Endothelial cell of umbilical vein (primary cell): ENCODE measurements around the gene ZNF319. TPM values are rescaled to one million over a fixed set of nuclear protein-coding genes. Genes with fewer than 3 reads are reported as not detected.

Source experiments
- BruUV-seq: library from RNA; stranded (reverse); fragments of 400-500 nt; replicated peaks from 2 replicates; lab custom pipeline; 2021; lab: Mats Ljungman, UMichigan
- CTCF ChIA-PET: fragments of 300-600, 350-600 bp; sonication (Branson Sonifier 250); formaldehyde crosslinking; loops from one replicate; lab custom pipeline; 2021; ENCODE audit warnings: antibody characterized with exemption, inconsistent platforms; lab: Charles Lee
- POLR2A ChIA-PET: fragments of 300-600, 350-600 bp; sonication (Branson Sonifier 250); formaldehyde crosslinking; loops from one replicate; lab custom pipeline; 2021; ENCODE audit warnings: antibody characterized with exemption, inconsistent platforms; lab: Charles Lee
- DNase-seq: peaks from one replicate; pipeline ENCODE4 v3.0.0-alpha.2; 2011; ENCODE audit warnings: low read depth, low spot score
- FAIRE-seq: peaks from 2 replicates; lab custom pipeline; 2011; peaks lifted over from hg19 to GRCh38; lab: Jason Lieb, UNC
- H2AFZ ChIP-seq: 2 replicates; pipeline ENCODE4 v1.6.0; 2012; ENCODE audit warnings: low read depth, low read length, control low read depth, inconsistent platforms
- H3K27ac ChIP-seq: 2 replicates; pipeline ENCODE4 v1.5.1; 2011; ENCODE audit warnings: low read depth, mild to moderate bottlenecking, control low read depth, low read length, moderate library complexity; ENCODE audit not compliant: insufficient read depth
- H3K27me3 ChIP-seq, 2 experiments: 2 replicates each; pipeline versions ENCODE4 v1.6.0 to v1.6.1; 2011; ENCODE audit warnings: low read length in 2 of 2, mixed read lengths in 1 of 2; ENCODE audit not compliant: control insufficient read depth in 2 of 2, insufficient read depth in 2 of 2
- H3K36me3 ChIP-seq, 2 experiments: 2 replicates in 1 of 2; 3 replicates in 1 of 2; pipeline ENCODE4 v1.5.1; 2011; ENCODE audit warnings: low read length in 2 of 2, mild to moderate bottlenecking in 1 of 2, moderate library complexity in 1 of 2; ENCODE audit not compliant: control insufficient read depth in 2 of 2, insufficient read depth in 2 of 2; ENCODE audit errors: extremely low read depth in 1 of 2
- H3K4me1 ChIP-seq: 3 replicates; pipeline ENCODE4 v1.5.1; 2011; ENCODE audit warnings: mild to moderate bottlenecking, low read length; ENCODE audit not compliant: control insufficient read depth, insufficient read depth; ENCODE audit errors: extremely low read depth
- H3K4me2 ChIP-seq: 2 replicates; pipeline ENCODE4 v1.6.1; 2011; ENCODE audit warnings: low read length, control low read depth, mixed read lengths; ENCODE audit not compliant: insufficient read depth
- H3K4me3 ChIP-seq, 3 experiments: fragments of 200-600 bp in 1 of 3; sonication (generic), shearing (Covaris generic) in 1 of 3; replicated peaks in 1 of 3; 2 replicates each; pipeline ENCODE4 v1.5.1; 2011 to 2016; ENCODE audit warnings: control low read depth in 3 of 3, low read length in 3 of 3, mild to moderate bottlenecking in 2 of 3, inconsistent platforms in 1 of 3, low read depth in 1 of 3, moderate library complexity in 1 of 3; ENCODE audit not compliant: insufficient read depth in 1 of 3
- H3K79me2 ChIP-seq: 2 replicates; pipeline ENCODE4 v1.6.0; 2012; ENCODE audit warnings: low read length, inconsistent platforms; ENCODE audit not compliant: control insufficient read depth, insufficient read depth
- H3K9ac ChIP-seq: replicated peaks from 2 replicates; pipeline ENCODE3; 2011; ENCODE audit warnings: low read length, control low read depth; ENCODE audit not compliant: insufficient read depth; ENCODE audit errors: extremely low read depth
- H3K9me1 ChIP-seq: replicated peaks from 3 replicates; pipeline ENCODE4 v1.6.0; 2011; ENCODE audit warnings: mild to moderate bottlenecking, low read length; ENCODE audit not compliant: control insufficient read depth, insufficient read depth; ENCODE audit errors: extremely low read depth
- H3K9me3 ChIP-seq: replicated peaks from 2 replicates; pipeline ENCODE4 v1.5.1; 2012; ENCODE audit warnings: low read length, inconsistent platforms; ENCODE audit not compliant: control insufficient read depth, insufficient read depth
- H4K20me1 ChIP-seq: replicated peaks from 2 replicates; pipeline ENCODE3; 2011; ENCODE audit warnings: mild to moderate bottlenecking, low read length; ENCODE audit not compliant: control insufficient read depth, insufficient read depth; ENCODE audit errors: extremely low read depth
- CTCF ChIP-seq, 2 donors: IDR thresholded peaks; 1 replicate in 1 of 2; 2 replicates in 1 of 2; pipeline ENCODE4 v1.5.1; 2011; ENCODE audit warnings: low read length in 2 of 2, mild to moderate bottlenecking in 2 of 2, moderate library complexity in 2 of 2, control low read depth in 1 of 2, inconsistent platforms in 1 of 2, low read depth in 1 of 2; ENCODE audit not compliant: insufficient read depth in 1 of 2; ENCODE audit errors: extremely low read depth in 1 of 2
- EZH2 ChIP-seq: IDR thresholded peaks from 2 replicates; pipeline ENCODE4 v1.6.1; 2012; ENCODE audit warnings: borderline replicate concordance, low read depth, mild to moderate bottlenecking, moderate library complexity, low read length, inconsistent platforms; ENCODE audit not compliant: severe bottlenecking
- FOS ChIP-seq: IDR thresholded peaks from 2 replicates; pipeline ENCODE4 v1.6.1; 2011; ENCODE audit warnings: mild to moderate bottlenecking, low read length, moderate library complexity, borderline replicate concordance; ENCODE audit not compliant: insufficient read depth
- GATA2 ChIP-seq: IDR thresholded peaks from 2 replicates; pipeline ENCODE4 v1.7.0; 2011; ENCODE audit warnings: low read depth, mild to moderate bottlenecking, moderate library complexity, mixed read lengths, low read length; ENCODE audit not compliant: insufficient read length, insufficient read depth
- JUN ChIP-seq: IDR thresholded peaks from 2 replicates; pipeline ENCODE4 v1.6.1; 2011; ENCODE audit warnings: borderline replicate concordance, low read depth; ENCODE audit not compliant: insufficient read length, insufficient read depth
- MYC ChIP-seq: IDR thresholded peaks from one replicate; pipeline ENCODE4 v1.6.1; 2011; ENCODE audit warnings: mild to moderate bottlenecking, low read depth, low read length
- POLR2A ChIP-seq: IDR thresholded peaks from 2 replicates; pipeline ENCODE4 v1.6.1; 2012; ENCODE audit warnings: low read depth, mild to moderate bottlenecking, control low read depth, low read length
- POLR2AphosphoS5 ChIP-seq: IDR thresholded peaks from 2 replicates; pipeline ENCODE4 v1.6.1; 2012; ENCODE audit warnings: low read depth, mild to moderate bottlenecking, control low read depth, low read length, moderate library complexity; ENCODE audit not compliant: insufficient read depth
- dilution Hi-C: fragments of 300-500 bp; cut with MboI; formaldehyde crosslinking; loops from one replicate; pipeline ENCODE4 v1.15.0; 2019; ENCODE audit warnings: low sequenced_read_pairs; ENCODE audit not compliant: extremely low pct_ligation_motif_present
- intact Hi-C: fragments of 100-400 bp; cut with micrococcal nuclease; formaldehyde crosslinking; loops from one replicate; pipeline ENCODE4 v1.10.0; 2022
- polyA plus RNA-seq, 4 experiments: library from polyadenylated mRNA; depleted of rRNA in 3 of 4; stranded (reverse) in 3 of 4; unstranded in 1 of 4; fragments of >200 nt; gene quantifications; 2 replicates each; pipeline versions ENCODE4 v1.2.1 to v1.2.3, GENCODE V29; 2011 to 2012; ENCODE audit warnings: missing spikeins in 1 of 4
- total RNA-seq: library from RNA; stranded (reverse); gene quantifications from 2 replicates; pipeline ENCODE4 v1.2.3, GENCODE V29; 2021
- TF ChIP-seq, protein P1 (sequence below): IDR thresholded peaks from 2 replicates; pipeline ENCODE4 v1.6.1; 2011; ENCODE audit not compliant: insufficient read depth, insufficient read length

The ZNF319 gene
- total and polyA plus RNA-seq, 2 donors (not counting 3 experiments of a cell fraction or from before 2014, with no cell fraction given): 5.4 to 9.9 TPM

- peaks cover 2% of the 10 kb centered on the region in 2 experiments for H3K36me3 ChIP-seq
- no peaks in the 10 kb centered on the region for H3K9me1 ChIP-seq
- peaks cover 4% of the 10 kb centered on the region for H3K79me2 ChIP-seq
- no peak overlapping the region for H3K9ac ChIP-seq
- DNase-seq: no peak
- CTCF ChIA-PET: interaction anchor here (0.7 to 3.5 kb wide), 10 partner anchors 13 to 411 kb away, joined by 3 to 36 read pairs (median 6); no protein-coding TSS in a partner anchor
- H3K27me3 ChIP-seq: no peaks in the 10 kb centered on the region
- no peaks in the 10 kb centered on the region for H4K20me1 ChIP-seq
- peak overlapping the region; percentile 80 for H3K4me2 ChIP-seq
- H3K9me3 ChIP-seq: no peaks in the 10 kb centered on the region
- intact Hi-C loops (loop anchor here (1.0 to 5.0 kb wide), 6 partner anchors 17 to 411 kb away; no protein-coding TSS in a partner anchor), dilution Hi-C loops (no loop called here)
- peak overlapping the region; percentile 68 to 90 (median 85) for H3K4me3 ChIP-seq
- peaks cover 17% of the 10 kb centered on the region for H3K4me1 ChIP-seq
- POLR2A ChIA-PET: no interaction called here
- H3K27ac ChIP-seq: no peak overlapping the region
- TSS peak; percentile 14 for BruUV-seq
- TF ChIP-seq GATA2 (no peak), EZH2 (no peak), POLR2A (no peak), POLR2AphosphoS5 (no peak), MYC (no peak), FOS (no peak), CTCF (IDR thresholded peaks at IDR 0.05; ENCODE audit: extremely low read depth in 1 of 2, insufficient read depth in 1 of 2, low read depth in 1 of 2, low read length in 2 of 2) (no peak), JUN (no peak)
- TF ChIP-seq, protein P1, sequence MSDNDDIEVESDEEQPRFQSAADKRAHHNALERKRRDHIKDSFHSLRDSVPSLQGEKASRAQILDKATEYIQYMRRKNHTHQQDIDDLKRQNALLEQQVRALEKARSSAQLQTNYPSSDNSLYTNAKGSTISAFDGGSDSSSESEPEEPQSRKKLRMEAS: no peak
- no peak for FAIRE-seq
- H2AFZ ChIP-seq: peak overlapping the region; percentile 98
Measured at GRCh38 chr16:58001781-58002415, 1.4 kb upstream of the ZNF319 start.
